ENCODE data around the gene PLXNA2. TPM values are rescaled to one million over a fixed set of nuclear protein-coding genes. Genes with fewer than 3 reads are reported as not detected.

Gene PLXNA2
- total RNA-seq, 2 donors from 2014 or later: 44.5 to 51.6 TPM

GRCh38 chr1:208055535-208055934 lies 188.6 kb downstream of the PLXNA2 start:
- Histone ChIP-seq H3K27ac (no peak overlapping the region), H3K9me3 (no peaks in the 10 kb centered on the region), H3K27me3 (no peaks in the 10 kb centered on the region), H3K36me3 (replicated peaks in 1 of 2; ENCODE audit: insufficient read depth in 1 of 2, low read depth in 2 of 2) (peaks cover 0 to 9% of the 10 kb centered on the region in 2 donors), H3K4me3 (no peak overlapping the region), H3K4me1 (peaks cover 22% of the 10 kb centered on the region)
- intact Hi-C loops (cut with DNase I): no loop called here
- TF ChIP-seq CTCF (IDR thresholded peaks at IDR 0.05): no peak
- TF ChIP-seq POLR2A (IDR thresholded peaks at IDR 0.05): no peak
- ATAC-seq (no peak), DNase-seq (no peak)
- WGBS, 2 donors: 89 to 91% methylated on average over 11 of the region's 11 CpGs

- Histone ChIP-seq H3K36me3 (replicated peaks in 1 of 2; ENCODE audit: insufficient read depth in 1 of 2, low read depth in 2 of 2) (peaks cover 0 to 12% of the 10 kb centered on the region in 2 donors), H3K27ac (no peak overlapping the region), H3K27me3 (no peaks in the 10 kb centered on the region), H3K9me3 (no peaks in the 10 kb centered on the region), H3K4me1 (peaks cover 16% of the 10 kb centered on the region), H3K4me3 (no peak overlapping the region)
- TF ChIP-seq CTCF (IDR thresholded peaks at IDR 0.05) (no peak), POLR2A (IDR thresholded peaks at IDR 0.05) (no peak)
- 80 to 85% methylated on average over 13 of the region's 13 CpGs for WGBS, 2 donors
- no peak for ATAC-seq
- no peak for DNase-seq
- intact Hi-C loops (cut with DNase I): no loop called here
Observed at GRCh38 chr1:208054911-208055379, 189.2 kb downstream of the PLXNA2 start.

- Histone ChIP-seq H3K27ac (no peak overlapping the region), H3K4me1 (peaks cover 12% of the 10 kb centered on the region), H3K4me3 (no peak overlapping the region), H3K36me3 (replicated peaks in 1 of 2; ENCODE audit: insufficient read depth in 1 of 2, low read depth in 2 of 2) (peaks cover 0 to 12% of the 10 kb centered on the region in 2 donors), H3K9me3 (no peaks in the 10 kb centered on the region), H3K27me3 (no peaks in the 10 kb centered on the region)
- intact Hi-C loops (cut with DNase I): no loop called here
- 90 to 95% methylated on average over 2 to 6 of the region's 6 CpGs for WGBS, 2 donors
- TF ChIP-seq POLR2A (IDR thresholded peaks at IDR 0.05): no peak
- no peak for TF ChIP-seq CTCF (IDR thresholded peaks at IDR 0.05)
- ATAC-seq: no peak
- DNase-seq: no peak
Observed at GRCh38 chr1:208054485-208054884, 189.7 kb downstream of the PLXNA2 start.

GRCh38 chr1:208053661-208054060 lies 190.5 kb downstream of the PLXNA2 start:
- H3K36me3 ChIP-seq (replicated peaks in 1 of 2; ENCODE audit: insufficient read depth in 1 of 2, low read depth in 2 of 2): peaks cover 0 to 12% of the 10 kb centered on the region in 2 donors
- no peak overlapping the region for H3K4me3 ChIP-seq
- no peak overlapping the region for H3K27ac ChIP-seq
- intact Hi-C loops (cut with DNase I): no loop called here
- ATAC-seq (no peak), DNase-seq (no peak)
- H3K9me3 ChIP-seq: no peaks in the 10 kb centered on the region
- 88 to 94% methylated on average over 7 of the region's 7 CpGs for WGBS, 2 donors
- TF ChIP-seq CTCF (IDR thresholded peaks at IDR 0.05): no peak
- no peak for TF ChIP-seq POLR2A (IDR thresholded peaks at IDR 0.05)
- peaks cover 5% of the 10 kb centered on the region for H3K4me1 ChIP-seq
- H3K27me3 ChIP-seq: no peaks in the 10 kb centered on the region

- TF ChIP-seq CTCF (IDR thresholded peaks at IDR 0.05): no peak
- no peak for TF ChIP-seq POLR2A (IDR thresholded peaks at IDR 0.05)
- H3K27me3 ChIP-seq: no peaks in the 10 kb centered on the region
- peaks cover 8% of the 10 kb centered on the region for H3K4me1 ChIP-seq
- no peak for ATAC-seq
- intact Hi-C loops (cut with DNase I): no loop called here
- no peak overlapping the region for H3K4me3 ChIP-seq
- no peak for DNase-seq
- 94 to 98% methylated on average over 3 of the region's 3 CpGs for WGBS, 2 donors
- peaks cover 0 to 12% of the 10 kb centered on the region in 2 donors for H3K36me3 ChIP-seq (replicated peaks in 1 of 2; ENCODE audit: insufficient read depth in 1 of 2, low read depth in 2 of 2)
- H3K9me3 ChIP-seq: no peaks in the 10 kb centered on the region
- no peak overlapping the region for H3K27ac ChIP-seq
Observed at GRCh38 chr1:208052926-208053407, 191.2 kb downstream of the PLXNA2 start.

Data from body of pancreas (tissue), 4 donors.